ENCODE results near the gene C1orf21. TPM values are rescaled to one million over a fixed set of nuclear protein-coding genes. Genes with fewer than 3 reads are reported as not detected.

Gene C1orf21
- total and polyA plus RNA-seq, 2 donors (not counting 3 experiments of a cell fraction or from before 2014, with no cell fraction given), result 0.79 to 8.5 TPM

GRCh38 chr1:184465489-184466146 is 78.8 kb downstream of the C1orf21 start:
- intact Hi-C loops (cut with micrococcal nuclease) (no loop called here), dilution Hi-C loops (cut with MboI; ENCODE audit: extremely low pct_ligation_motif_present, low sequenced_read_pairs) (no loop called here)
- DNase-seq (ENCODE audit: low read depth, low spot score) (no peak), FAIRE-seq (no peak)
- Histone ChIP-seq H3K9me1 (replicated peaks; ENCODE audit: control insufficient read depth, extremely low read depth, insufficient read depth, low read length) (no peaks in the 10 kb centered on the region), H3K9ac (replicated peaks; ENCODE audit: extremely low read depth, insufficient read depth, low read length) (no peak overlapping the region), H3K9me3 (replicated peaks; ENCODE audit: control insufficient read depth, insufficient read depth, low read length) (no peaks in the 10 kb centered on the region), H3K79me2 (ENCODE audit: control insufficient read depth, insufficient read depth, low read length) (no peaks in the 10 kb centered on the region), H3K4me1 (ENCODE audit: control insufficient read depth, extremely low read depth, insufficient read depth, low read length) (no peaks in the 10 kb centered on the region), H3K4me3 (replicated peaks in 1 of 3; ENCODE audit: insufficient read depth in 1 of 3, low read depth in 1 of 3, low read length in 3 of 3) (no peak overlapping the region), H2AFZ (ENCODE audit: low read depth, low read length) (no peak overlapping the region), H3K36me3 (ENCODE audit: control insufficient read depth in 2 of 2, extremely low read depth in 1 of 2, insufficient read depth in 2 of 2, low read length in 2 of 2) (no peaks in the 10 kb centered on the region), H3K4me2 (ENCODE audit: insufficient read depth, low read length) (no peak overlapping the region), H4K20me1 (replicated peaks; ENCODE audit: control insufficient read depth, extremely low read depth, insufficient read depth, low read length) (no peaks in the 10 kb centered on the region), H3K27me3 (ENCODE audit: control insufficient read depth in 2 of 2, insufficient read depth in 2 of 2, low read length in 2 of 2) (no peaks in the 10 kb centered on the region), H3K27ac (ENCODE audit: insufficient read depth, low read depth, low read length) (no peak overlapping the region)
- ChIA-PET POLR2A (no interaction called here), CTCF (no interaction called here)
- BruUV-seq (replicated peaks), result no TSS peak
- no peak for TF ChIP-seq EZH2 (IDR thresholded peaks at IDR 0.05; ENCODE audit: borderline replicate concordance, low read depth, low read length, severe bottlenecking)
- TF ChIP-seq POLR2A (IDR thresholded peaks at IDR 0.05; ENCODE audit: low read depth, low read length), result no peak
- TF ChIP-seq, protein P1, sequence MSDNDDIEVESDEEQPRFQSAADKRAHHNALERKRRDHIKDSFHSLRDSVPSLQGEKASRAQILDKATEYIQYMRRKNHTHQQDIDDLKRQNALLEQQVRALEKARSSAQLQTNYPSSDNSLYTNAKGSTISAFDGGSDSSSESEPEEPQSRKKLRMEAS (IDR thresholded peaks at IDR 0.05; ENCODE audit: insufficient read depth, insufficient read length), result no peak
- TF ChIP-seq JUN (IDR thresholded peaks at IDR 0.05; ENCODE audit: borderline replicate concordance, insufficient read depth, insufficient read length, low read depth), result no peak
- TF ChIP-seq, protein P2, sequence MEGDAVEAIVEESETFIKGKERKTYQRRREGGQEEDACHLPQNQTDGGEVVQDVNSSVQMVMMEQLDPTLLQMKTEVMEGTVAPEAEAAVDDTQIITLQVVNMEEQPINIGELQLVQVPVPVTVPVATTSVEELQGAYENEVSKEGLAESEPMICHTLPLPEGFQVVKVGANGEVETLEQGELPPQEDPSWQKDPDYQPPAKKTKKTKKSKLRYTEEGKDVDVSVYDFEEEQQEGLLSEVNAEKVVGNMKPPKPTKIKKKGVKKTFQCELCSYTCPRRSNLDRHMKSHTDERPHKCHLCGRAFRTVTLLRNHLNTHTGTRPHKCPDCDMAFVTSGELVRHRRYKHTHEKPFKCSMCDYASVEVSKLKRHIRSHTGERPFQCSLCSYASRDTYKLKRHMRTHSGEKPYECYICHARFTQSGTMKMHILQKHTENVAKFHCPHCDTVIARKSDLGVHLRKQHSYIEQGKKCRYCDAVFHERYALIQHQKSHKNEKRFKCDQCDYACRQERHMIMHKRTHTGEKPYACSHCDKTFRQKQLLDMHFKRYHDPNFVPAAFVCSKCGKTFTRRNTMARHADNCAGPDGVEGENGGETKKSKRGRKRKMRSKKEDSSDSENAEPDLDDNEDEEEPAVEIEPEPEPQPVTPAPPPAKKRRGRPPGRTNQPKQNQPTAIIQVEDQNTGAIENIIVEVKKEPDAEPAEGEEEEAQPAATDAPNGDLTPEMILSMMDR (IDR thresholded peaks at IDR 0.05; ENCODE audit: extremely low read depth in 1 of 2, insufficient read depth in 1 of 2, low read depth in 1 of 2, low read length in 2 of 2), result no peak
- no peak for TF ChIP-seq GATA2 (IDR thresholded peaks at IDR 0.05; ENCODE audit: insufficient read depth, insufficient read length, low read depth, low read length)
- no peak for TF ChIP-seq FOS (IDR thresholded peaks at IDR 0.05; ENCODE audit: borderline replicate concordance, insufficient read depth, low read length)
- TF ChIP-seq POLR2AphosphoS5 (IDR thresholded peaks at IDR 0.05; ENCODE audit: insufficient read depth, low read depth, low read length), result no peak
- no peak for TF ChIP-seq MYC (IDR thresholded peaks at IDR 0.05; ENCODE audit: low read depth, low read length)
